HepG2 (cell line): ENCODE results near the gene ZNF513. TPM values are rescaled to one million over a fixed set of nuclear protein-coding genes. Genes with fewer than 3 reads are reported as not detected.

Experiments used
- AGO2 ChIP-seq: fragments of 200-400 bp; formaldehyde crosslinking; optimal IDR thresholded peaks from 2 replicates; pipeline ENCODE3; 2017; ENCODE audit warnings: mild to moderate bottlenecking, low read depth, low read length, moderate library complexity
- ATF7 ChIP-seq, 2 experiments: fragments of 450-650 bp in 1 of 2; sonication (generic) in 1 of 2; formaldehyde crosslinking in 1 of 2; IDR thresholded peaks; 2 replicates each; pipeline versions ENCODE4 v1.4.0 to v1.6.1; 2016 to 2020; ENCODE audit warnings: antibody characterized with exemption in 1 of 2, mild to moderate bottlenecking in 1 of 2, missing genetic modification reagents in 1 of 2
- CENPX ChIP-seq: sonication (generic); formaldehyde crosslinking; IDR thresholded peaks from 2 replicates; pipeline ENCODE4 v1.9.0; 2021; ENCODE audit warnings: mild to moderate bottlenecking, missing genetic modification reagents, moderate library complexity
- EEA1 ChIP-seq: sonication (generic); formaldehyde crosslinking; IDR thresholded peaks from 2 replicates; pipeline ENCODE4 v1.5.1; 2020; ENCODE audit warnings: mild to moderate bottlenecking, missing genetic modification reagents, borderline replicate concordance
- ETS1 ChIP-seq: sonication (generic); formaldehyde crosslinking; IDR thresholded peaks from 2 replicates; pipeline ENCODE4 v1.4.0; 2020; ENCODE audit warnings: missing genetic modification reagents
- FOXC1 ChIP-seq: sonication (generic); formaldehyde crosslinking; IDR thresholded peaks from 2 replicates; pipeline ENCODE4 v1.8.0; 2022; ENCODE audit warnings: mild to moderate bottlenecking, missing genetic modification reagents, borderline replicate concordance
- HOXA5 ChIP-seq: sonication (generic); formaldehyde crosslinking; IDR thresholded peaks from 2 replicates; pipeline ENCODE4 v1.4.0; 2020; ENCODE audit warnings: missing genetic modification reagents
- NFKBIZ ChIP-seq: IDR thresholded peaks from 2 replicates; pipeline ENCODE4 v1.6.1; 2018; ENCODE audit warnings: missing genetic modification reagents, missing compliant biosample characterization
- NONO ChIP-seq, 2 experiments: fragments of 450-650 bp in 1 of 2; sonication (generic) in 1 of 2; formaldehyde crosslinking in 1 of 2; IDR thresholded peaks in 1 of 2; conservative IDR thresholded peaks in 1 of 2; 2 replicates each; pipeline versions ENCODE4 v1.6.1 to v1.8.0; 2017 to 2022; ENCODE audit warnings: mild to moderate bottlenecking in 1 of 2, missing genetic modification reagents in 1 of 2, moderate library complexity in 1 of 2
- REST ChIP-seq, 2 experiments: IDR thresholded peaks; 2 replicates each; pipeline ENCODE4 v1.6.1; 2011 to 2012; ENCODE audit warnings: low read length in 2 of 2, borderline replicate concordance in 1 of 2, low read depth in 1 of 2, mild to moderate bottlenecking in 1 of 2, moderate library complexity in 1 of 2
- SIX4 ChIP-seq: sonication (generic); formaldehyde crosslinking; IDR thresholded peaks from 2 replicates; pipeline ENCODE4 v1.4.0; 2020; ENCODE audit warnings: missing genetic modification reagents
- SP1 ChIP-seq, 2 experiments: fragments of 450-650 bp in 1 of 2; sonication (generic) in 1 of 2; formaldehyde crosslinking in 1 of 2; IDR thresholded peaks; 2 replicates each; pipeline versions ENCODE4 v1.4.0 to v1.6.1; 2016 to 2020; ENCODE audit warnings: missing genetic modification reagents in 1 of 2
- UBTF ChIP-seq: sonication (generic); formaldehyde crosslinking; IDR thresholded peaks from 2 replicates; pipeline ENCODE4 v1.4.0; 2020; ENCODE audit warnings: mild to moderate bottlenecking, missing genetic modification reagents
- XRCC5 ChIP-seq: fragments of 200-400 bp; formaldehyde crosslinking; optimal IDR thresholded peaks from 2 replicates; pipeline ENCODE3; 2017; ENCODE audit warnings: mild to moderate bottlenecking, low read length
- ZBTB21 ChIP-seq: sonication (generic); formaldehyde crosslinking; IDR thresholded peaks from 2 replicates; pipeline ENCODE4 v1.4.0; 2020; ENCODE audit warnings: missing genetic modification reagents
- ZFP82 ChIP-seq: sonication (generic); formaldehyde crosslinking; IDR thresholded peaks from 2 replicates; pipeline ENCODE4 v1.5.1; 2020; ENCODE audit warnings: mild to moderate bottlenecking, missing genetic modification reagents, borderline replicate concordance
- ZFYVE20 ChIP-seq: sonication (generic); formaldehyde crosslinking; IDR thresholded peaks from 2 replicates; pipeline ENCODE4 v1.8.0; 2023; ENCODE audit warnings: low read depth, mild to moderate bottlenecking, moderate library complexity, missing genetic modification reagents, borderline replicate concordance
- ZNF256 ChIP-seq: sonication (generic); formaldehyde crosslinking; conservative IDR thresholded peaks from 2 replicates; pipeline ENCODE4 v1.4.0; 2020; ENCODE audit warnings: missing genetic modification reagents
- ZNF263 ChIP-seq: sonication (generic); formaldehyde crosslinking; IDR thresholded peaks from 2 replicates; pipeline ENCODE4 v1.4.0; 2020; ENCODE audit warnings: missing genetic modification reagents
- ZNF350 ChIP-seq: sonication (generic); formaldehyde crosslinking; IDR thresholded peaks from 2 replicates; pipeline ENCODE4 v1.4.0; 2020; ENCODE audit warnings: mild to moderate bottlenecking, low read depth, missing genetic modification reagents, borderline replicate concordance
- ZNF782 ChIP-seq: sonication (generic); formaldehyde crosslinking; IDR thresholded peaks from 2 replicates; pipeline ENCODE4 v1.4.0; 2020; ENCODE audit warnings: missing genetic modification reagents, mild to moderate bottlenecking, borderline replicate concordance
- polyA plus RNA-seq, 8 experiments: library from polyadenylated mRNA; depleted of rRNA in 3 of 8; stranded (reverse) in 7 of 8; unstranded in 1 of 8; fragments of >200 nt; fragmentation: Illumina TruSeq in 4 of 8; extraction: Trizol in 4 of 8; gene quantifications; 2 replicates each; pipeline versions ENCODE4 v1.2.1 to v1.2.3, GENCODE V29; 2011 to 2016; ENCODE audit warnings: low read depth in 4 of 8, missing spikeins in 1 of 8, mixed read lengths in 1 of 8; ENCODE audit not compliant: insufficient read depth in 1 of 8
- total RNA-seq, 5 experiments: library from RNA; depleted of rRNA; stranded (reverse); fragments of >200 nt; fragmentation: Illumina TruSeq; extraction: Trizol; gene quantifications; 2 replicates each; pipeline ENCODE4 v1.2.3, GENCODE V29; 2016; ENCODE audit warnings: low read depth in 1 of 5

Gene ZNF513
- total and polyA plus RNA-seq, 2 of the 13 experiments (the other 11 are each of a cell fraction or from before 2014, with no cell fraction given) = 4.9 to 6.3 TPM

GRCh38 chr2:27356382-27357181 is 24.0 kb downstream of the ZNF513 start, which contains the start of gene GTF3C2 (continued):
- TF ChIP-seq REST (IDR thresholded peaks at IDR 0.05; ENCODE audit: borderline replicate concordance in 1 of 2, low read depth in 1 of 2, low read length in 2 of 2) (peak in 1 of 2 experiments; percentile 54; a peak in 1 of 4 replicates), FOXC1 (peak; percentile 89), EEA1 (CRISPR knock-in tag) (no peak), CENPX (no peak), ETS1 (no peak; the same call in 1 of the 2 replicates), AGO2 (peak; percentile 85), ZNF256 (CRISPR knock-in tag) (peak; percentile 64; the same call in 1 of the 2 replicates), ZFP82 (CRISPR knock-in tag) (0 out of 2 replicates have a peak, but pooled peaks have one; percentile 55), HOXA5 (CRISPR knock-in tag) (peak; percentile 75; the same call in 1 of the 2 replicates), ZBTB21 (CRISPR knock-in tag) (no peak; the same call in 1 of the 2 replicates), ATF7 (IDR thresholded peaks at IDR 0.05) (peak; percentile 61), ATF7 (CRISPR knock-in tag; IDR thresholded peaks at IDR 0.05) (no peak), SP1 (IDR thresholded peaks at IDR 0.05) (no peak), SP1 (CRISPR knock-in tag; IDR thresholded peaks at IDR 0.05) (peak; percentile 70), NONO (IDR thresholded peaks at IDR 0.05) (no peak), NONO (CRISPR knock-in tag; conservative IDR thresholded peaks at IDR 0.05) (peak; percentile 90), UBTF (CRISPR knock-in tag) (peak; percentile 99), ZNF263 (CRISPR knock-in tag) (peak; percentile 58; the same call in 1 of the 2 replicates), XRCC5 (peak; percentile 62), NFKBIZ (CRISPR knock-in tag) (peak; percentile 52), ZNF782 (CRISPR knock-in tag) (peak; percentile 78), SIX4 (CRISPR knock-in tag) (peak; percentile 30), ZFYVE20 (CRISPR knock-in tag) (no peak), ZNF350 (peak; percentile 93)
